Heart right ventricle (tissue), 16 donors: Measurements from ENCODE around the gene BTK. TPM values are rescaled to one million over a fixed set of nuclear protein-coding genes. Genes with fewer than 3 reads are reported as not detected.

ENCODE experiments used
- ATAC-seq, 8 donors: fragments of 200-7000 bp; cut with Tn5 transposase; one replicate each; pipeline ENCODE4 v1.9.1; 2020; ENCODE audit warnings: mild to moderate bottlenecking in 8 of 8, moderate library complexity in 8 of 8, moderate number of reproducible peaks in 1 of 8
- DNase-seq, 2 donors: peaks; one replicate each; pipeline ENCODE4 v3.0.0-alpha.2; 2020
- H3K27ac ChIP-seq, 10 donors: fragments of 200-600 bp; sonication (generic) in 2 of 10; one replicate each; pipeline versions ENCODE4 v1.5.0 to v1.8.0; 2020 to 2022; ENCODE audit warnings: mild to moderate bottlenecking in 3 of 10
- H3K27me3 ChIP-seq, 7 donors: fragments of 200-600 bp; one replicate each; pipeline ENCODE4 v1.8.0; 2021 to 2022; ENCODE audit warnings: mild to moderate bottlenecking in 2 of 7
- H3K36me3 ChIP-seq, 9 donors: fragments of 200-600 bp; sonication (generic) in 1 of 9; one replicate each; pipeline versions ENCODE4 v1.5.0 to v1.8.0; 2020 to 2022; ENCODE audit warnings: mild to moderate bottlenecking in 2 of 9
- H3K4me1 ChIP-seq, 9 donors: fragments of 200-600 bp; sonication (generic) in 1 of 9; one replicate each; pipeline versions ENCODE4 v1.5.0 to v1.8.0; 2020 to 2022; ENCODE audit warnings: mild to moderate bottlenecking in 4 of 9
- H3K4me3 ChIP-seq, 10 donors: fragments of 200-600 bp; sonication (generic) in 2 of 10; one replicate each; pipeline versions ENCODE4 v1.5.0 to v1.8.0; 2020 to 2022; ENCODE audit warnings: mild to moderate bottlenecking in 7 of 10, moderate library complexity in 2 of 10
- H3K9me3 ChIP-seq, 11 donors: fragments of 200-600 bp in 10 of 11; sonication (generic) in 2 of 11; one replicate each; pipeline versions ENCODE4 v1.5.0 to v1.8.0; 2013 to 2022; ENCODE audit warnings: mild to moderate bottlenecking in 2 of 11, control low read depth in 1 of 11, moderate library complexity in 1 of 11
- CTCF ChIP-seq, 9 donors: fragments of 200-600 bp; sonication (generic) in 2 of 9; IDR thresholded peaks; one replicate each; pipeline versions ENCODE4 v1.5.0 to v1.8.0; 2021 to 2022; ENCODE audit warnings: antibody characterized with exemption in 9 of 9, mild to moderate bottlenecking in 5 of 9, moderate library complexity in 1 of 9
- WGBS, 2 donors: extraction: QIAGEN DNeasy Blood & Tissue Kit; methylation state at CpG; one replicate each; pipeline ENCODE4 v1.1.7; 2013; ENCODE audit warnings: inconsistent platforms in 1 of 2; 5-methylcytosine and 5-hydroxymethylcytosine counted together
- intact Hi-C, 10 donors: fragments of 100-400 bp; cut with DNase I; formaldehyde crosslinking; loops; one replicate each; pipeline versions ENCODE4 v1.11.1 to v1.14.2; 2022
- polyA plus RNA-seq, 2 donors: library from polyadenylated mRNA; stranded (reverse); fragments of 200-250 nt; gene quantifications; one replicate each; pipeline ENCODE4 v1.2.3, GENCODE V29; 2013
- total RNA-seq, 10 donors: library from RNA; stranded (reverse); fragmentation: NEBNext Ultra II Directional in 3 of 10; extraction: Animal tissue kit (Norgen Biotek cat#: 25700) in 3 of 10; gene quantifications; one replicate each; pipeline versions ENCODE4 v1.2.1 to v1.2.4, GENCODE V29; 2021 to 2023
- donor health status: Arrhythmogenic right ventricular cardiomyopathy.
- donor health status: ischemic (EF 13 %, LVEDD 7.1; RV severe dilation, severe dysfunction).
- donor health status: healthy with polysubstance abuse.
- donor health status: DM: no; HTN: yes; CAD: no.
- donor health status: DM: no; HTN: no; CAD: no.
- donor health status: ischemic (EF 25% LVEDD 6.9; RV normal size, moderate dysfunction).
- donor health status: ischemic (EF 25% LVEDD 5.7; RV mildly dilated, moderate dysfunction).
- donor health status: healthy.
- donor health status: DM: yes; HTN: yes; CAD: no.
- donor health status: Ischemic cardiomyopathy.
- donor health status: ischemic (EF 35%, LVEDD 5.7; RV mildly dilated, moderate dysfunction).
- donor health status: nonischemic (EF 11% LVEDD 7.7; RV severe dilation, severe dysfunction).
- donor health status: DM: yes; HTN: yes; CAD: no.
- donor health status: PGD.
- donor health status: ischemic (EF 29% LVEDD 5.4; RV normal size, mild dysfunction).
- donor health status: nonischemic (EF 23%, LVEDD 6.1; RV moderate dilation, normal function).

Gene BTK
- total and polyA plus RNA-seq, 12 donors = 0.47 to 7.0 (median 1.5) TPM

GRCh38 chrX:101386542-101386885 lies 523 bp upstream of the BTK start:
- peak overlapping the region in 1 of 10 donors; percentile 79 for H3K27ac ChIP-seq
- no peaks in the 10 kb centered on the region for H3K9me3 ChIP-seq
- no peak for DNase-seq
- WGBS, 2 donors = 60 to 66% methylated on average over 6 of the region's 6 CpGs
- no peaks in the 10 kb centered on the region for H3K36me3 ChIP-seq
- no peak for ATAC-seq
- peak overlapping the region in 1 of 10 donors; percentile 45 for H3K4me3 ChIP-seq
- no peak for TF ChIP-seq CTCF (IDR thresholded peaks at IDR 0.05)
- H3K27me3 ChIP-seq = no peaks in the 10 kb centered on the region
- H3K4me1 ChIP-seq = peaks cover 0 to 2% (median under 1%) of the 10 kb centered on the region in 9 donors
- intact Hi-C loops = no loop called here

GRCh38 chrX:101385026-101385684 lies 836 bp downstream of the BTK start:
- H3K9me3 ChIP-seq = no peaks in the 10 kb centered on the region
- intact Hi-C loops = no loop called here
- H3K27ac ChIP-seq = peak overlapping the region in 1 of 10 donors; percentile 79

GRCh38 chrX:101383679-101384205 lies 2.2 kb downstream of the BTK start:
- H3K27ac ChIP-seq = no peak overlapping the region
- no peak for ATAC-seq
- TF ChIP-seq CTCF (IDR thresholded peaks at IDR 0.05) = no peak
- intact Hi-C loops = no loop called here
- no peaks in the 10 kb centered on the region for H3K4me1 ChIP-seq
- WGBS, 2 donors = 68 to 76% methylated on average over 4 of the region's 4 CpGs
- no peak for DNase-seq
- H3K27me3 ChIP-seq = no peaks in the 10 kb centered on the region
- H3K36me3 ChIP-seq = no peaks in the 10 kb centered on the region
- no peaks in the 10 kb centered on the region for H3K9me3 ChIP-seq
- H3K4me3 ChIP-seq = no peak overlapping the region

More at GRCh38 chrX:101385026-101385684, 836 bp downstream of the BTK start:
- 85 to 92% methylated on average over 6 to 7 of the region's 7 CpGs for WGBS, 2 donors
- H3K4me3 ChIP-seq = peak overlapping the region in 1 of 10 donors; percentile 45
- no peak for TF ChIP-seq CTCF (IDR thresholded peaks at IDR 0.05)
- no peaks in the 10 kb centered on the region for H3K27me3 ChIP-seq
- H3K36me3 ChIP-seq = no peaks in the 10 kb centered on the region
- no peak for ATAC-seq
- H3K4me1 ChIP-seq = no peaks in the 10 kb centered on the region
- DNase-seq = no peak

- peaks cover 0 to 24% (median 0%) of the 10 kb centered on the region in 7 donors for H3K27me3 ChIP-seq
- H3K4me3 ChIP-seq = no peak overlapping the region
- no peaks in the 10 kb centered on the region for H3K9me3 ChIP-seq
- no peak for TF ChIP-seq CTCF (IDR thresholded peaks at IDR 0.05)
- no peak overlapping the region for H3K27ac ChIP-seq
- DNase-seq (no peak), ATAC-seq (no peak)
- 76 to 94% methylated on average over 1 of the region's 1 CpG for WGBS, 2 donors
- intact Hi-C loops = no loop called here
- H3K4me1 ChIP-seq = no peaks in the 10 kb centered on the region
- H3K36me3 ChIP-seq = no peaks in the 10 kb centered on the region
These were observed 8.4 kb downstream of the BTK start for GRCh38 chrX:101377547-101377946.
